K562 (cell line): ENCODE measurements around the gene YPEL3. TPM values are rescaled to one million over a fixed set of nuclear protein-coding genes. Genes with fewer than 3 reads are reported as not detected.

Source experiments
- CBFA2T2 ChIP-seq: fragments of 450-650 bp; conservative IDR thresholded peaks from 2 replicates; pipeline ENCODE4 v1.6.1; 2017; ENCODE audit warnings: mild to moderate bottlenecking
- CTCFL ChIP-seq: IDR thresholded peaks from 2 replicates; pipeline ENCODE4 v1.6.1; 2011; ENCODE audit warnings: borderline replicate concordance, low read depth, mild to moderate bottlenecking, moderate library complexity, low read length; ENCODE audit not compliant: insufficient read depth, poor library complexity, severe bottlenecking
- DLX4 ChIP-seq: fragments of 250-450 bp; sonication (Bioruptor Pico); IDR thresholded peaks from 2 replicates; pipeline ENCODE4 v1.6.1; 2021; ENCODE audit warnings: mild to moderate bottlenecking
- JUND ChIP-seq, 2 experiments: IDR thresholded peaks; 2 replicates in 1 of 2; 3 replicates in 1 of 2; pipeline ENCODE4 v1.6.1; 2011; ENCODE audit warnings: borderline replicate concordance in 2 of 2, low read depth in 2 of 2, low read length in 2 of 2, improper control_type of control experiment in 1 of 2, missing biosample characterization in 1 of 2, missing genetic modification characterization in 1 of 2, missing genetic modification reagents in 1 of 2
- NCOR1 ChIP-seq: fragments of 450-650 bp; IDR thresholded peaks from 2 replicates; pipeline ENCODE4 v1.6.1; 2016; ENCODE audit warnings: mild to moderate bottlenecking, moderate library complexity
- PHF8 ChIP-seq: fragments of 200-600 bp; sonication (generic); IDR thresholded peaks from 2 replicates; pipeline ENCODE4 v1.6.1; 2012; ENCODE audit warnings: mixed run types, mild to moderate bottlenecking, inconsistent platforms, low read length, moderate library complexity, borderline replicate concordance
- POLR2AphosphoS5 ChIP-seq: IDR thresholded peaks from 2 replicates; pipeline ENCODE4 v1.6.1; 2011; ENCODE audit warnings: mild to moderate bottlenecking, low read depth, low read length, moderate library complexity; ENCODE audit not compliant: control insufficient read depth, insufficient read depth
- REST ChIP-seq, 2 experiments: fragments of 450-650 bp; formaldehyde crosslinking in 1 of 2; IDR thresholded peaks; 2 replicates each; pipeline versions ENCODE4 v1.4.0 to v1.6.1; 2014 to 2020; ENCODE audit warnings: mild to moderate bottlenecking in 2 of 2, borderline replicate concordance in 1 of 2, low read depth in 1 of 2
- SRSF3 ChIP-seq: fragments of 200-400 bp; formaldehyde crosslinking; IDR thresholded peaks from 2 replicates; pipeline ENCODE4 v1.6.1; 2016; ENCODE audit warnings: mild to moderate bottlenecking, low read length, moderate library complexity; ENCODE audit not compliant: insufficient read depth
- XRCC5 ChIP-seq: fragments of 200-400 bp; formaldehyde crosslinking; IDR thresholded peaks from 2 replicates; pipeline ENCODE4 v1.6.1; 2017; ENCODE audit warnings: low read depth, mild to moderate bottlenecking, low read length
- polyA plus RNA-seq, 8 experiments: library from polyadenylated mRNA; depleted of rRNA in 4 of 8; stranded (reverse) in 5 of 8; unstranded in 3 of 8; fragments of >200 nt; fragmentation: Nextera tagmentation in 2 of 8; fragmentation: Illumina TruSeq in 1 of 8; extraction: Ambion mirVana in 2 of 8; extraction: Trizol in 1 of 8; gene quantifications; 2 replicates each; pipeline versions ENCODE4 v1.2.1 to v1.2.3, GENCODE V29; 2011 to 2014; ENCODE audit warnings: inconsistent platforms in 1 of 8, missing spikeins in 1 of 8
- total RNA-seq, 7 experiments: library from RNA; depleted of rRNA in 6 of 7; stranded (reverse); fragments of >200 nt in 6 of 7; fragmentation: Illumina TruSeq in 2 of 7; extraction: Trizol in 2 of 7; gene quantifications; 2 replicates each; pipeline versions ENCODE4 v1.2.1 to v1.2.3, GENCODE V29; 2011 to 2021; ENCODE audit warnings: low replicate concordance in 1 of 7

YPEL3 gene
- total and polyA plus RNA-seq, 9 of the 15 experiments (the other 6 are each of a cell fraction or from before 2014, with no cell fraction given), result 0.41 to 15.0 (median 2.9) TPM

- TF ChIP-seq XRCC5 (0 out of 2 replicates have a peak, but pooled peaks have one; percentile 19), NCOR1 (no peak), SRSF3 (no peak), CBFA2T2 (no peak), DLX4 (no peak), JUND (IDR thresholded peaks at IDR 0.05; ENCODE audit: borderline replicate concordance, low read depth, low read length) (peak; percentile 60; the same call in 1 of the 2 replicates), JUND (tag; IDR thresholded peaks at IDR 0.05; ENCODE audit: borderline replicate concordance, low read depth, low read length) (no peak; the same call in 2 of the 3 replicates), CTCFL (peak; percentile 74), POLR2AphosphoS5 (0 out of 2 replicates have a peak, but pooled peaks have one; percentile 19), PHF8 (peak; percentile 72; the same call in 1 of the 2 replicates), REST (IDR thresholded peaks at IDR 0.05; ENCODE audit: borderline replicate concordance) (peak; percentile 55), REST (CRISPR knock-in tag; IDR thresholded peaks at IDR 0.05; ENCODE audit: low read depth) (peak; percentile 22; the same call in 1 of the 2 replicates)
Observed at GRCh38 chr16:30091474-30092372, 4.3 kb downstream of the YPEL3 start, which contains the start of gene TBX6 (continued).
